Pancreas (tissue), 10 donors: ENCODE measurements around the gene NUP214. TPM values are rescaled to one million over a fixed set of nuclear protein-coding genes. Genes with fewer than 3 reads are reported as not detected.
"Not testable (repeated sequence)": the region's sequence is repeated elsewhere in the genome, so short reads cannot be mapped to it uniquely, and the experiment has no call there.

Experiments
- ATAC-seq, 4 donors: fragments of 200-7000 bp; cut with Tn5 transposase; one replicate each; pipeline versions ENCODE4 v1.8.0 to v1.9.1; 2020; ENCODE audit warnings: mild to moderate bottlenecking in 4 of 4, moderate library complexity in 4 of 4
- DNase-seq, 6 donors: peaks; one replicate each; pipeline ENCODE4 v3.0.0-alpha.2; 2020
- FAIRE-seq: peaks from 2 replicates; lab custom pipeline; 2012; peaks lifted over from hg19 to GRCh38; lab: Jason Lieb, UNC
- H3K27ac ChIP-seq, 4 donors: fragments of 200-600 bp; sonication (generic); 1 replicate in 3 of 4; 2 replicates in 1 of 4; pipeline versions ENCODE4 v1.5.0 to v1.8.0; 2020
- H3K27me3 ChIP-seq, 4 donors: fragments of 200-600 bp; one replicate each; pipeline ENCODE4 v1.8.0; 2021
- H3K36me3 ChIP-seq, 3 donors: fragments of 200-600 bp; sonication (generic) in 1 of 3; one replicate each; pipeline versions ENCODE4 v1.5.0 to v1.8.0; 2020 to 2021
- H3K4me1 ChIP-seq, 3 donors: fragments of 200-600 bp; one replicate each; pipeline ENCODE4 v1.8.0; 2021
- H3K4me3 ChIP-seq, 4 donors: fragments of 200-600 bp; sonication (generic) in 2 of 4; one replicate each; pipeline versions ENCODE4 v1.5.0 to v1.8.0; 2020 to 2021
- H3K9me3 ChIP-seq, 4 donors: fragments of 200-600 bp; one replicate each; pipeline ENCODE4 v1.8.0; 2021
- WGBS, 2 donors: extraction: QIAGEN DNeasy Blood & Tissue Kit; methylation state at CpG; one replicate each; pipeline ENCODE4 v1.1.7; 2013; 5-methylcytosine and 5-hydroxymethylcytosine counted together
- intact Hi-C, 3 donors: fragments of 100-400 bp; cut with DNase I; formaldehyde crosslinking; loops; one replicate each; pipeline versions ENCODE4 v1.11.1 to v1.14.2; 2022
- polyA plus RNA-seq, 2 donors: library from polyadenylated mRNA; stranded (reverse); fragments of 200-250 nt; gene quantifications; one replicate each; pipeline ENCODE4 v1.2.3, GENCODE V29; 2013
- total RNA-seq, 6 donors: library from RNA; stranded (reverse); fragmentation: NEBNext Ultra II Directional in 4 of 6; extraction: Animal tissue kit (Norgen Biotek cat#: 25700) in 4 of 6; gene quantifications; one replicate each; pipeline versions ENCODE4 v1.2.1 to v1.2.4, GENCODE V29; 2021 to 2023
- TF ChIP-seq, protein P1 (sequence below), 4 donors: fragments of 200-600 bp; sonication (generic) in 3 of 4; IDR thresholded peaks; one replicate each; pipeline versions ENCODE4 v1.5.0 to v1.8.0; 2021; ENCODE audit warnings: antibody characterized with exemption in 4 of 4
- donor health status: healthy with polysubstance abuse.
- donor health status: DM: no; HTN: no; CAD: no; lungs with moderate emphysema.
- donor health status: DM: no; HTN: no; CAD: no.
- donor health status: control.
- donor health status: control.
- donor health status: Bipolar disorder and iron deficiency.
- donor health status: DM: yes; HTN: yes; CAD: no.
- donor health status: DM: no; HTN: no; CAD: no.
- donor health status: DM: no; HTN: no; CAD: no.
- donor health status: DM: yes; HTN: yes; CAD: no.

NUP214 gene
- total and polyA plus RNA-seq, 8 donors = 24.3 to 38.3 (median 27.8) TPM

DNA sequence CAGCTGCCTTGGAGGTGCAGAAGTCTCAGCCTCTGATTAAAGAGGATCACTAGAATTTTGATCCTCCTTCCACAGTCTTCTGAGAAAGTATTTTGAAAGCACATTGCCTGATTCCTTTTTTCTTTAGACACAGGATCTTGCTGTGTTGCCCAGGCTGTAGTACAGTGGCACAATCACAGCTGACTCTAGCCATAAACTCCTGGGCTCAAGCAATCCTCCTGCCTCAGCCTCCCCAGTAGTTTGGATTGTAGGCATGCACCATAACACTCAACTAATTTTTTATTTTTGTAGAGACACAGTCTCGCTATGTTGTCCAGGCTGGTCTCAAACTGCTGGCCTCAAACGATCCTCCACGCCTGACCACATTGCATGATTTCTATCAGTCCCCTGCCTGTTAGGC, 76.5 kb downstream of the NUP214 start:
- no peaks in the 10 kb centered on the region for H3K4me1 ChIP-seq
- WGBS, 2 donors = 94 to 97% methylated on average over 3 of the region's 3 CpGs
- DNase-seq (no peak), ATAC-seq (no peak), FAIRE-seq (no peak)
- no peaks in the 10 kb centered on the region for H3K9me3 ChIP-seq
- H3K27ac ChIP-seq = no peak overlapping the region
- peaks cover 7 to 47% (median 21%) of the 10 kb centered on the region in 3 donors for H3K36me3 ChIP-seq
- intact Hi-C loops = no loop called here
- TF ChIP-seq, protein P1, sequence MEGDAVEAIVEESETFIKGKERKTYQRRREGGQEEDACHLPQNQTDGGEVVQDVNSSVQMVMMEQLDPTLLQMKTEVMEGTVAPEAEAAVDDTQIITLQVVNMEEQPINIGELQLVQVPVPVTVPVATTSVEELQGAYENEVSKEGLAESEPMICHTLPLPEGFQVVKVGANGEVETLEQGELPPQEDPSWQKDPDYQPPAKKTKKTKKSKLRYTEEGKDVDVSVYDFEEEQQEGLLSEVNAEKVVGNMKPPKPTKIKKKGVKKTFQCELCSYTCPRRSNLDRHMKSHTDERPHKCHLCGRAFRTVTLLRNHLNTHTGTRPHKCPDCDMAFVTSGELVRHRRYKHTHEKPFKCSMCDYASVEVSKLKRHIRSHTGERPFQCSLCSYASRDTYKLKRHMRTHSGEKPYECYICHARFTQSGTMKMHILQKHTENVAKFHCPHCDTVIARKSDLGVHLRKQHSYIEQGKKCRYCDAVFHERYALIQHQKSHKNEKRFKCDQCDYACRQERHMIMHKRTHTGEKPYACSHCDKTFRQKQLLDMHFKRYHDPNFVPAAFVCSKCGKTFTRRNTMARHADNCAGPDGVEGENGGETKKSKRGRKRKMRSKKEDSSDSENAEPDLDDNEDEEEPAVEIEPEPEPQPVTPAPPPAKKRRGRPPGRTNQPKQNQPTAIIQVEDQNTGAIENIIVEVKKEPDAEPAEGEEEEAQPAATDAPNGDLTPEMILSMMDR (IDR thresholded peaks at IDR 0.05) = no peak
- no peak overlapping the region for H3K4me3 ChIP-seq
- no peaks in the 10 kb centered on the region for H3K27me3 ChIP-seq

DNA sequence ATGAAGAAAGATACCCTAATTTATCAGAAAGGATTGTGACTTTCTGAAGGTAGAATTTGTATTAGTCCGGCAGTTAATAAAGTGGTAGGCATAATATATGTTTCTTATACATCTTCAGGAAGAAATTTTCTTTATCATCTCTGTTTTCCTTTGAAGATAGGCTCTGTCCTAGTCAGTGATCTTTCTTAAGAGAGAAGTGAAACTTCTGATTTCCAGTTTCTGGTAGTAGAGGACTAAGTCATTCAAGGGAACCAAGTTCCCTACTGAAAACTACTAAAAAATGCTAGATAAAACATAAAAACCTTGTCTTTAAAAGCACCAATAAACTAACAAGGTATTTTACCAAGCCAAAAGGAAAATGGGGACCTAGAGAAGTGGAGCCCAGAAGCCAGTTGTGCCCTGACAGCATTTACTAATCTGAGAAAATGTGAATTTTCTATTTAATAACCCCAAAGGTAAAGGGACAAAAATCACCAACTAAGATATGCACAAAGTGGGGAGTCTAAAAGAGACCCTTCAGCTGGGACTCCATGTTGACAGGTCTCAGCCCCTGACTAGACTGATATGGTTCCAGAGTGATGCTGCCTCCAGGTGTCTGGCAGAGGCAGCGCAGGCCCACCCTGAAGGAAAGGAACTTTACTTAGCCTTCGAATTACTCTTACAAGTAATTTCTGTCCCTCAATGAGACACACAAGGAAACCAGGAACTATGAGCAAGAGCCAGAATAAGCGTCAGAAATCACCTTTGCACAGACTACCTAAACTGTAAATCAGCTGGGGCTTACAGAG, 78.2 kb downstream of the NUP214 start:
- no peak overlapping the region for H3K27ac ChIP-seq
- WGBS, 2 donors = 86 to 91% methylated on average over 4 of the region's 4 CpGs
- DNase-seq (no peak), FAIRE-seq (no peak), ATAC-seq (no peak)
- TF ChIP-seq, protein P1 (IDR thresholded peaks at IDR 0.05) = no peak
- H3K27me3 ChIP-seq = no peaks in the 10 kb centered on the region
- H3K4me3 ChIP-seq = no peak overlapping the region
- H3K4me1 ChIP-seq = no peaks in the 10 kb centered on the region
- H3K36me3 ChIP-seq = peaks cover 0 to 29% (median 4%) of the 10 kb centered on the region in 3 donors
- intact Hi-C loops = no loop called here
- H3K9me3 ChIP-seq = no peaks in the 10 kb centered on the region

DNA sequence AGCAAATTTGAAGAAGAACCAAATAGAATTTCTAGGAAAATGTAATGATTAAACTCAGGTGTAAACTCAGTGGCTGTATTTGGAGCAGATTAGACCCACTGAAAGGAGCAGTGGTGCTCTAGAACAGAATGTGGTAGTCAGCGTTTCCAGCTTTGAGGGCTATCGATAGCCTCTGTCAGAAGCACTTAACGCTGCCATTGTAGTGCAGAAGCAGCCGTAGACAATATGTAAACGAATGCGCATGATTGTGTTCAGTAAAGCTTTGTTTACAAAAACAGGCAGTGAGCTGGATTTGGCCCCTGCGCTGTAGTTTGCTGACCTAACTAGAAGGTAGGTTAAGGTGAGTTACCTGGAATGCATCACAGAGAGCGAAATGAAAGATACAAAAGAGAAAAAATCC, 78.9 kb downstream of the NUP214 start:
- H3K9me3 ChIP-seq = no peaks in the 10 kb centered on the region
- H3K27ac ChIP-seq = no peak overlapping the region
- H3K4me1 ChIP-seq = no peaks in the 10 kb centered on the region
- H3K36me3 ChIP-seq = peaks cover 0 to 23% (median 0%) of the 10 kb centered on the region in 3 donors
- no peak overlapping the region for H3K4me3 ChIP-seq
- H3K27me3 ChIP-seq = no peaks in the 10 kb centered on the region
- intact Hi-C loops = no loop called here
- FAIRE-seq = no peak
- no peak for DNase-seq
- TF ChIP-seq, protein P1 (IDR thresholded peaks at IDR 0.05) = no peak
- ATAC-seq = no peak
- 90 to 91% methylated on average over 8 of the region's 8 CpGs for WGBS, 2 donors

DNA sequence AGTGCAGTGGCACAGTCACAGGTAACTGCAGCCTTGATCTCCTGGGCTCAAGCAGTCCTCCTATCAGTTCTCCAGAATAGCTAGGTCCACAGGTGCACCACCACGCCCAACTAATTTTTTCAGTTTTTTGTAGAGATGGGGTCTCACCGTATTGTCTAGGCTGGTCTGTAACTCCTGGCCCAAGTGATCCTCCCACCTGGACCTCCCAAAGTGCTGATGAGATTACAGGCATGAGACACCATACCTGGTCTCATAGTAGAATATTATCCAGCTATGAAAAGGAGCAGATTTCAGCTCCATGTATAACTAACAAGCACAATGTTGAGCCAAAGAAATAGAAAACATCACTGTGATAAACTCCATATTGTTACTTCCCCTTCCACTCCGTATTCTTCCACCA, 81.1 kb downstream of the NUP214 start:
- Histone ChIP-seq H3K27me3 (no peaks in the 10 kb centered on the region), H3K36me3 (peaks cover 0 to 13% (median 0%) of the 10 kb centered on the region in 3 donors), H3K27ac (no peak overlapping the region), H3K4me1 (no peaks in the 10 kb centered on the region), H3K4me3 (no peak overlapping the region), H3K9me3 (no peaks in the 10 kb centered on the region)
- WGBS, 2 donors = 94 to 96% methylated on average over 3 of the region's 3 CpGs
- FAIRE-seq (no peak), ATAC-seq (no peak), DNase-seq (no peak)
- intact Hi-C loops = no loop called here
- TF ChIP-seq, protein P1 (IDR thresholded peaks at IDR 0.05) = no peak

DNA sequence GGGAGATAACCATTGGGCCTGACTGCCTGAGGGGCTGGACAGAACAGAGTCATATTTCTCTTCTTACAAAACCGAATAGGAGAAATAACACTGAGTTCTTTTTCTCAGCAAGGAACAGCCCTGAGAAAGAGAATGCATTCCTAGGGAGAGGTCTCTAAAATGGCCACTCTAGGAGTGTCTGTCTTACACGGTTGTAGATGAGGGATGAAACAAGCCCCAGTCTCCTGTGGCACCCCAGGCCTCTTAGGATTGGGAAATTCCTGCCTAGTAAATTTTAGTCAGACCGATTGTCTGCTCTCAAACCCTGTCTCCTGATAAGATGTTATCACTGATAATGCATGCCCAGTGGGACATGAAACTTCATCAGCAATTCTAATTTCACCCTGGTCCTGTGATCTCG, 86.5 kb downstream of the NUP214 start:
- H3K27me3 ChIP-seq, FAIRE-seq, H3K27ac ChIP-seq, DNase-seq, H3K4me1 ChIP-seq, H3K4me3 ChIP-seq, intact Hi-C loops, ATAC-seq, H3K9me3 ChIP-seq: not testable (repeated sequence)
- H3K36me3 ChIP-seq = peaks cover 0 to 13% (median 0%) of the 10 kb centered on the region in 3 donors
- 94 to 97% methylated on average over 4 of the region's 4 CpGs for WGBS, 2 donors
